ENCODE results near the gene CA11. TPM values are rescaled to one million over a fixed set of nuclear protein-coding genes. Genes with fewer than 3 reads are reported as not detected.

CA11 gene
- total and polyA plus RNA-seq, 2 donors from 2014 or later, result 11.6 to 42.3 TPM

- FAIRE-seq (no peak), DNase-seq (peak; percentile 86 to 94 (median 91))
- no peak overlapping the region for H3K4me3 ChIP-seq (ENCODE audit: low read length in 3 of 3)
- no peaks in the 10 kb centered on the region for H3K36me3 ChIP-seq (ENCODE audit: control insufficient read depth in 2 of 3, insufficient read depth in 3 of 3, low read length in 3 of 3)
- H3K27ac ChIP-seq (ENCODE audit: low read depth in 2 of 2, low read length in 2 of 2), result peak overlapping the region in 1 of 2 donors; percentile 5
- TF ChIP-seq, protein P1, sequence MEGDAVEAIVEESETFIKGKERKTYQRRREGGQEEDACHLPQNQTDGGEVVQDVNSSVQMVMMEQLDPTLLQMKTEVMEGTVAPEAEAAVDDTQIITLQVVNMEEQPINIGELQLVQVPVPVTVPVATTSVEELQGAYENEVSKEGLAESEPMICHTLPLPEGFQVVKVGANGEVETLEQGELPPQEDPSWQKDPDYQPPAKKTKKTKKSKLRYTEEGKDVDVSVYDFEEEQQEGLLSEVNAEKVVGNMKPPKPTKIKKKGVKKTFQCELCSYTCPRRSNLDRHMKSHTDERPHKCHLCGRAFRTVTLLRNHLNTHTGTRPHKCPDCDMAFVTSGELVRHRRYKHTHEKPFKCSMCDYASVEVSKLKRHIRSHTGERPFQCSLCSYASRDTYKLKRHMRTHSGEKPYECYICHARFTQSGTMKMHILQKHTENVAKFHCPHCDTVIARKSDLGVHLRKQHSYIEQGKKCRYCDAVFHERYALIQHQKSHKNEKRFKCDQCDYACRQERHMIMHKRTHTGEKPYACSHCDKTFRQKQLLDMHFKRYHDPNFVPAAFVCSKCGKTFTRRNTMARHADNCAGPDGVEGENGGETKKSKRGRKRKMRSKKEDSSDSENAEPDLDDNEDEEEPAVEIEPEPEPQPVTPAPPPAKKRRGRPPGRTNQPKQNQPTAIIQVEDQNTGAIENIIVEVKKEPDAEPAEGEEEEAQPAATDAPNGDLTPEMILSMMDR (IDR thresholded peaks at IDR 0.05; ENCODE audit: borderline replicate concordance, extremely low read depth, insufficient read depth), result peak; percentile 84
- intact Hi-C loops (cut with DNase I), result no loop called here
- H3K27me3 ChIP-seq (ENCODE audit: control insufficient read depth, insufficient read depth, low read length), result no peaks in the 10 kb centered on the region
- peaks cover 0 to 4% (median 0%) of the 10 kb centered on the region in 3 donors for H3K4me1 ChIP-seq (ENCODE audit: control insufficient read depth in 2 of 3, insufficient read depth in 2 of 3, low read depth in 1 of 3, low read length in 3 of 3)
- H3K9ac ChIP-seq (ENCODE audit: low read length in 3 of 3), result peak overlapping the region in 1 of 3 donors; percentile 38
- no peaks in the 10 kb centered on the region for H3K9me3 ChIP-seq (ENCODE audit: control insufficient read depth in 2 of 3, insufficient read depth in 1 of 3, low read length in 3 of 3)
Measured at GRCh38 chr19:48674921-48675824, 29.2 kb upstream of the CA11 start.

GRCh38 chr19:48674216-48674809 lies 28.3 kb upstream of the CA11 start:
- DNase-seq (no peak), FAIRE-seq (no peak)
- Histone ChIP-seq H3K4me1 (ENCODE audit: control insufficient read depth in 2 of 3, insufficient read depth in 2 of 3, low read depth in 1 of 3, low read length in 3 of 3) (peaks cover 0 to 4% (median 0%) of the 10 kb centered on the region in 3 donors), H3K9ac (ENCODE audit: low read length in 3 of 3) (no peak overlapping the region), H3K27me3 (ENCODE audit: control insufficient read depth, insufficient read depth, low read length) (no peaks in the 10 kb centered on the region), H3K9me3 (ENCODE audit: control insufficient read depth in 2 of 3, insufficient read depth in 1 of 3, low read length in 3 of 3) (no peaks in the 10 kb centered on the region), H3K27ac (ENCODE audit: low read depth in 2 of 2, low read length in 2 of 2) (peak overlapping the region in 1 of 2 donors; percentile 5), H3K4me3 (ENCODE audit: low read length in 3 of 3) (no peak overlapping the region), H3K36me3 (ENCODE audit: control insufficient read depth in 2 of 3, insufficient read depth in 3 of 3, low read length in 3 of 3) (no peaks in the 10 kb centered on the region)
- TF ChIP-seq, protein P1 (IDR thresholded peaks at IDR 0.05; ENCODE audit: borderline replicate concordance, extremely low read depth, insufficient read depth), result no peak
- intact Hi-C loops (cut with DNase I), result no loop called here

DNA sequence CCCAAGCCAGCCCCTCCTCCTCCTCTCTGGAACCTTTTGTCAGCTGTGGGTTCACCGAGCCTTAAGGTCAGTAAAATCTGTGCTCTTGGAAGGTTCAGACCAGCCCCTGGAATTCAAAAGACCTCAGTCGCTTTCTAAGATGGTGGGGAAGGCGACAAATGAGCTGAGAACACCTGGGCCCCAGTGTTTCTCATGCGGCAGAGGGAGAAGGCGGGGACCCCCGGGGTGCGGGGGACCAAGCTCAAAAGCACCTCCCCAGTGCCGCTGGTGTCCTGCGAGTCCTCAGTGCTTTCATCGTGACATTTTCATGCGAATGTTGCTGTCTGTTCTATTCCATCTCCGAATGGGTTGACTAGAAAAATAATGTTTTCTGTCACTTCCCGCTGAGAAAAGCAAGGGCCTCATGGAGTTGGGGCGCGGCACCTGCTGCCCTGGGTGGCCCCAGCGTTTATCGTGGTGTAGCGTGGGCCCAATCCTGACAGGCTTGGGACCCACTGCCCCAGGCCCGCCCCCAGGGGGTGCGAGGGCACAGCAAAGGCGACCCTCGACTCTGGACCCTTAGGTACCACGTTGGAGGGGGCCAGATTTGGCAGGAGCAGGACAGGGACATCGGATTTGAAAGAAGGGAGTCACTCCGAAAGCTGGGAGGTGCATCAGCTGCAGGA lies 27.6 kb upstream of the CA11 start:
- no peak for FAIRE-seq

More for the DNA sequence above, 27.6 kb upstream of the CA11 start:
- H3K9me3 ChIP-seq (ENCODE audit: control insufficient read depth in 2 of 3, insufficient read depth in 1 of 3, low read length in 3 of 3), result no peaks in the 10 kb centered on the region
- no peak for DNase-seq
- intact Hi-C loops (cut with DNase I), result no loop called here
- H3K4me3 ChIP-seq (ENCODE audit: low read length in 3 of 3), result no peak overlapping the region
- H3K4me1 ChIP-seq (ENCODE audit: control insufficient read depth in 2 of 3, insufficient read depth in 2 of 3, low read depth in 1 of 3, low read length in 3 of 3), result peaks cover 0 to 4% (median 0%) of the 10 kb centered on the region in 3 donors
- no peak overlapping the region for H3K27ac ChIP-seq (ENCODE audit: low read depth in 2 of 2, low read length in 2 of 2)
- no peaks in the 10 kb centered on the region for H3K36me3 ChIP-seq (ENCODE audit: control insufficient read depth in 2 of 3, insufficient read depth in 3 of 3, low read length in 3 of 3)
- H3K9ac ChIP-seq (ENCODE audit: low read length in 3 of 3), result no peak overlapping the region
- TF ChIP-seq, protein P1 (IDR thresholded peaks at IDR 0.05; ENCODE audit: borderline replicate concordance, extremely low read depth, insufficient read depth), result no peak
- H3K27me3 ChIP-seq (ENCODE audit: control insufficient read depth, insufficient read depth, low read length), result no peaks in the 10 kb centered on the region
